Neural crest cell (in vitro differentiated cells): ENCODE results near the gene IL22RA2. TPM values are rescaled to one million over a fixed set of nuclear protein-coding genes. Genes with fewer than 3 reads are reported as not detected.

ENCODE experiments used
- DNase-seq: peaks from one replicate; pipeline ENCODE4 v3.0.0; 2021; ENCODE audit warnings: low read depth, mixed read lengths, low spot score
- H3K27ac Mint-ChIP-seq: one replicate; pipeline ENCODE4 v1.8.0; 2021; ENCODE audit warnings: mild to moderate bottlenecking, mixed read lengths; ENCODE audit not compliant: unreplicated experiment
- H3K27me3 Mint-ChIP-seq: 2 replicates; pipeline ENCODE4 v1.8.0; 2021; ENCODE audit warnings: low read depth, mild to moderate bottlenecking, mixed read lengths
- H3K36me3 Mint-ChIP-seq: 2 replicates; pipeline ENCODE4 v1.8.0; 2021; ENCODE audit warnings: low read depth, mild to moderate bottlenecking, mixed read lengths
- H3K4me1 Mint-ChIP-seq: 2 replicates; pipeline ENCODE4 v1.8.0; 2021; ENCODE audit warnings: mixed read lengths
- H3K4me3 Mint-ChIP-seq: one replicate; pipeline ENCODE4 v1.8.0; 2021; ENCODE audit warnings: mild to moderate bottlenecking, mixed read lengths
- H3K9me3 Mint-ChIP-seq: 2 replicates; pipeline ENCODE4 v1.8.0; 2021; ENCODE audit warnings: mixed read lengths
- CTCF ChIP-seq: fragments of 200-600 bp; sonication (generic); conservative IDR thresholded peaks from 2 replicates; pipeline ENCODE4 v1.5.0; 2021; ENCODE audit warnings: antibody characterized with exemption, mild to moderate bottlenecking
- total RNA-seq: library from RNA; stranded (reverse); gene quantifications from 2 replicates; pipeline ENCODE4 v1.2.1, GENCODE V29; 2021

IL22RA2 gene
- total RNA-seq, 1 donor from 2014 or later: not detected

GRCh38 chr6:137203256-137203655 is 29.8 kb upstream of the IL22RA2 start:
- Mint-ChIP-seq H3K4me3 (no peak overlapping the region), H3K27me3 (no peaks in the 10 kb centered on the region), H3K36me3 (peaks cover 41% of the 10 kb centered on the region), H3K27ac (no peak overlapping the region), H3K9me3 (peaks cover 7% of the 10 kb centered on the region), H3K4me1 (no peaks in the 10 kb centered on the region)
- DNase-seq: no peak
- TF ChIP-seq CTCF: no peak

- H3K27me3 Mint-ChIP-seq: no peaks in the 10 kb centered on the region
- peaks cover 38% of the 10 kb centered on the region for H3K36me3 Mint-ChIP-seq
Measured at GRCh38 chr6:137202078-137202477, 28.6 kb upstream of the IL22RA2 start.

GRCh38 chr6:137201006-137201405 is 27.6 kb upstream of the IL22RA2 start:
- H3K4me3 Mint-ChIP-seq: no peak overlapping the region
- TF ChIP-seq CTCF: no peak
- peaks cover 33% of the 10 kb centered on the region for H3K36me3 Mint-ChIP-seq
- H3K27ac Mint-ChIP-seq: no peak overlapping the region
- no peak for DNase-seq
- H3K27me3 Mint-ChIP-seq: no peaks in the 10 kb centered on the region
- H3K4me1 Mint-ChIP-seq: no peaks in the 10 kb centered on the region
- H3K9me3 Mint-ChIP-seq: no peaks in the 10 kb centered on the region

More at GRCh38 chr6:137202078-137202477, 28.6 kb upstream of the IL22RA2 start:
- no peak for DNase-seq
- Mint-ChIP-seq H3K9me3 (no peaks in the 10 kb centered on the region), H3K27ac (no peak overlapping the region), H3K4me1 (no peaks in the 10 kb centered on the region), H3K4me3 (no peak overlapping the region)
- TF ChIP-seq CTCF: peak; percentile 54

- Mint-ChIP-seq H3K36me3 (peaks cover 30% of the 10 kb centered on the region), H3K9me3 (no peaks in the 10 kb centered on the region), H3K4me3 (no peak overlapping the region), H3K27me3 (no peaks in the 10 kb centered on the region), H3K27ac (no peak overlapping the region), H3K4me1 (no peaks in the 10 kb centered on the region)
- DNase-seq: no peak
- no peak for TF ChIP-seq CTCF
Measured at GRCh38 chr6:137200288-137200687, 26.8 kb upstream of the IL22RA2 start.

GRCh38 chr6:137197684-137198645 is 24.5 kb upstream of the IL22RA2 start:
- H3K27me3 Mint-ChIP-seq: no peaks in the 10 kb centered on the region
- no peak for TF ChIP-seq CTCF
- peaks cover 19% of the 10 kb centered on the region for H3K36me3 Mint-ChIP-seq
- no peaks in the 10 kb centered on the region for H3K9me3 Mint-ChIP-seq
- no peak overlapping the region for H3K27ac Mint-ChIP-seq
- no peaks in the 10 kb centered on the region for H3K4me1 Mint-ChIP-seq
- no peak for DNase-seq
- H3K4me3 Mint-ChIP-seq: no peak overlapping the region
